Measurements from ENCODE around the gene VPS54.
A peak's percentile ranks its signal among the peaks of the same experiment; 100 is the strongest.
"Not testable (repeated sequence)": the region's sequence is repeated elsewhere in the genome, so short reads cannot be mapped to it uniquely, and the experiment has no call there.

Gene VPS54

GRCh38 chr2:63993871-63994270, 25.4 kb downstream of the VPS54 start:
- in situ Hi-C loops (cut with HindIII; ENCODE audit: low pct_unique_long_range_greater_than_20kb, low sequenced_read_pairs) = no loop called here
- no peak for DNase-seq (ENCODE audit: low read depth in 1 of 2, low spot score in 1 of 2)
- no peak for TF ChIP-seq JUND (IDR thresholded peaks at IDR 0.05; ENCODE audit: low read depth)

- DNase-seq (ENCODE audit: low read depth in 1 of 2, low spot score in 1 of 2); in situ Hi-C loops (cut with HindIII; ENCODE audit: low pct_unique_long_range_greater_than_20kb, low sequenced_read_pairs): not testable (repeated sequence)
These were observed 26.1 kb downstream of the VPS54 start for GRCh38 chr2:63993130-63993584.

GRCh38 chr2:63992061-63992685, 27.1 kb downstream of the VPS54 start:
- TF ChIP-seq JUND (IDR thresholded peaks at IDR 0.05; ENCODE audit: low read depth) = no peak
- no peak for DNase-seq (ENCODE audit: low read depth in 1 of 2, low spot score in 1 of 2)
- in situ Hi-C loops (cut with HindIII; ENCODE audit: low pct_unique_long_range_greater_than_20kb, low sequenced_read_pairs) = no loop called here

- in situ Hi-C loops (cut with HindIII; ENCODE audit: low pct_unique_long_range_greater_than_20kb, low sequenced_read_pairs) = not testable (repeated sequence)
- DNase-seq (ENCODE audit: low read depth in 1 of 2, low spot score in 1 of 2) = peak in 1 of 2 experiments; percentile 41
These were observed 27.8 kb downstream of the VPS54 start for GRCh38 chr2:63991173-63991999.

GRCh38 chr2:63990072-63990471, 29.2 kb downstream of the VPS54 start:
- DNase-seq (ENCODE audit: low read depth in 1 of 2, low spot score in 1 of 2) = no peak
- in situ Hi-C loops (cut with HindIII; ENCODE audit: low pct_unique_long_range_greater_than_20kb, low sequenced_read_pairs) = no loop called here
- TF ChIP-seq JUND (IDR thresholded peaks at IDR 0.05; ENCODE audit: low read depth) = no peak

- DNase-seq (ENCODE audit: low read depth in 1 of 2, low spot score in 1 of 2); in situ Hi-C loops (cut with HindIII; ENCODE audit: low pct_unique_long_range_greater_than_20kb, low sequenced_read_pairs): not testable (repeated sequence)
These were observed 30.3 kb downstream of the VPS54 start for GRCh38 chr2:63988842-63989436.

- TF ChIP-seq JUND (IDR thresholded peaks at IDR 0.05; ENCODE audit: low read depth) = no peak
- in situ Hi-C loops (cut with HindIII; ENCODE audit: low pct_unique_long_range_greater_than_20kb, low sequenced_read_pairs) = no loop called here
- DNase-seq (ENCODE audit: low read depth in 1 of 2, low spot score in 1 of 2) = no peak
These were observed 34.4 kb downstream of the VPS54 start for GRCh38 chr2:63984606-63985359.

GRCh38 chr2:63983986-63984605, 35.1 kb downstream of the VPS54 start:
- peak in 1 of 2 experiments; percentile 23 for DNase-seq (ENCODE audit: low read depth in 1 of 2, low spot score in 1 of 2)
- no peak for TF ChIP-seq JUND (IDR thresholded peaks at IDR 0.05; ENCODE audit: low read depth)
- in situ Hi-C loops (cut with HindIII; ENCODE audit: low pct_unique_long_range_greater_than_20kb, low sequenced_read_pairs) = no loop called here

GRCh38 chr2:63982335-63982734, 36.9 kb downstream of the VPS54 start:
- in situ Hi-C loops (cut with HindIII; ENCODE audit: low pct_unique_long_range_greater_than_20kb, low sequenced_read_pairs) = no loop called here
- TF ChIP-seq JUND (IDR thresholded peaks at IDR 0.05; ENCODE audit: low read depth) = no peak

GRCh38 chr2:63981702-63982103, 37.5 kb downstream of the VPS54 start:
- in situ Hi-C loops (cut with HindIII; ENCODE audit: low pct_unique_long_range_greater_than_20kb, low sequenced_read_pairs) = no loop called here
- no peak for DNase-seq (ENCODE audit: low read depth in 1 of 2, low spot score in 1 of 2)
- no peak for TF ChIP-seq JUND (IDR thresholded peaks at IDR 0.05; ENCODE audit: low read depth)

More at GRCh38 chr2:63982335-63982734, 36.9 kb downstream of the VPS54 start:
- no peak for DNase-seq (ENCODE audit: low read depth in 1 of 2, low spot score in 1 of 2)

- no peak for DNase-seq (ENCODE audit: low read depth in 1 of 2, low spot score in 1 of 2)
- TF ChIP-seq JUND (IDR thresholded peaks at IDR 0.05; ENCODE audit: low read depth) = no peak
These were observed 38.4 kb downstream of the VPS54 start for GRCh38 chr2:63980794-63981193.

GRCh38 chr2:63977904-63978303, 41.3 kb downstream of the VPS54 start:
- in situ Hi-C loops (cut with HindIII; ENCODE audit: low pct_unique_long_range_greater_than_20kb, low sequenced_read_pairs) = no loop called here
- DNase-seq (ENCODE audit: low read depth in 1 of 2, low spot score in 1 of 2) = no peak
- no peak for TF ChIP-seq JUND (IDR thresholded peaks at IDR 0.05; ENCODE audit: low read depth)

More at GRCh38 chr2:63980794-63981193, 38.4 kb downstream of the VPS54 start:
- in situ Hi-C loops (cut with HindIII; ENCODE audit: low pct_unique_long_range_greater_than_20kb, low sequenced_read_pairs) = no loop called here

Measured in T47D (cell line).